HEK293 (cell line): ENCODE results near the gene TCF7L1.

Experiments
- BCL11A ChIP-seq: fragments of 450-650 bp; formaldehyde crosslinking; IDR thresholded peaks from 2 replicates; pipeline ENCODE4 v1.5.1; 2016; ENCODE audit warnings: low read depth, missing biosample characterization, missing genetic modification characterization
- CTCF ChIP-seq: fragments of 450-650 bp; formaldehyde crosslinking; IDR thresholded peaks from 2 replicates; pipeline ENCODE4 v1.5.1; 2016; ENCODE audit warnings: missing biosample characterization, missing genetic modification characterization
- FEZF1 ChIP-seq: fragments of 450-650 bp; formaldehyde crosslinking; IDR thresholded peaks from 2 replicates; pipeline ENCODE4 v1.5.1; 2016; ENCODE audit warnings: missing biosample characterization, missing genetic modification characterization
- KLF17 ChIP-seq: fragments of 450-650 bp; formaldehyde crosslinking; IDR thresholded peaks from 2 replicates; pipeline ENCODE4 v1.5.1; 2016; ENCODE audit warnings: missing biosample characterization, missing genetic modification characterization
- SALL2 ChIP-seq: fragments of 450-650 bp; formaldehyde crosslinking; IDR thresholded peaks from 2 replicates; pipeline ENCODE4 v1.5.0; 2017; ENCODE audit warnings: missing biosample characterization, mild to moderate bottlenecking, missing genetic modification characterization, borderline replicate concordance
- TSHZ1 ChIP-seq: fragments of 450-650 bp; formaldehyde crosslinking; IDR thresholded peaks from 2 replicates; pipeline ENCODE4 v1.5.1; 2016; ENCODE audit warnings: missing biosample characterization, missing genetic modification characterization, borderline replicate concordance
- ZBTB21 ChIP-seq: fragments of 450-650 bp; formaldehyde crosslinking; IDR thresholded peaks from 2 replicates; pipeline ENCODE4 v1.5.1; 2017; ENCODE audit warnings: missing biosample characterization, missing genetic modification characterization
- ZBTB7A ChIP-seq: fragments of 450-650 bp; formaldehyde crosslinking; IDR thresholded peaks from 2 replicates; pipeline ENCODE4 v1.5.1; 2016; ENCODE audit warnings: low read depth, missing biosample characterization, missing genetic modification characterization
- ZNF416 ChIP-seq: fragments of 450-650 bp; formaldehyde crosslinking; IDR thresholded peaks from 2 replicates; pipeline ENCODE4 v1.5.1; 2016; ENCODE audit warnings: missing biosample characterization, missing genetic modification characterization
- ZNF426 ChIP-seq: fragments of 450-650 bp; formaldehyde crosslinking; IDR thresholded peaks from 2 replicates; pipeline ENCODE4 v1.5.1; 2017; ENCODE audit warnings: missing biosample characterization, missing genetic modification characterization, mild to moderate bottlenecking, inconsistent platforms, moderate library complexity
- ZNF513 ChIP-seq: fragments of 450-650 bp; IDR thresholded peaks from 2 replicates; pipeline ENCODE4 v1.5.1; 2018; ENCODE audit warnings: missing biosample characterization, missing genetic modification characterization
- ZNF558 ChIP-seq: fragments of 450-650 bp; formaldehyde crosslinking; IDR thresholded peaks from 2 replicates; pipeline ENCODE4 v1.5.1; 2016; ENCODE audit warnings: missing biosample characterization, missing genetic modification characterization
- ZSCAN4 ChIP-seq: fragments of 450-650 bp; formaldehyde crosslinking; IDR thresholded peaks from 2 replicates; pipeline ENCODE4 v1.5.1; 2017; ENCODE audit warnings: missing biosample characterization, missing genetic modification characterization

- TF ChIP-seq CTCF (tag by site-specific recombination) (no peak), ZNF558 (tag by site-specific recombination) (no peak), ZNF416 (no peak), ZNF426 (no peak), FEZF1 (tag by site-specific recombination) (no peak), TSHZ1 (no peak), ZNF513 (tag by site-specific recombination) (no peak), ZSCAN4 (tag by site-specific recombination) (no peak), KLF17 (no peak), ZBTB21 (tag by site-specific recombination) (no peak), SALL2 (tag by site-specific recombination) (no peak), BCL11A (no peak), ZBTB7A (no peak)
Observed at GRCh38 chr2:85088921-85089320, 44.3 kb upstream of the TCF7L1 start.
